ENCODE data around the gene CIAO3.
A peak's percentile ranks its signal among the peaks of the same experiment; 100 is the strongest.
"Not testable (repeated sequence)": the region's sequence is repeated elsewhere in the genome, so short reads cannot be mapped to it uniquely, and the experiment has no call there.

The CIAO3 gene

GRCh38 chr16:756428-756827, 15.6 kb upstream of the CIAO3 start:
- H3K9me3 ChIP-seq (ENCODE audit: control insufficient read depth, insufficient read depth, low read depth, low read length): no peaks in the 10 kb centered on the region
- POLR2A ChIA-PET: no interaction called here
- H3K27ac ChIP-seq (ENCODE audit: extremely low read depth, low read depth, low read length): no peak overlapping the region
- CTCF ChIA-PET: interaction anchor here (0.6 to 2.7 kb wide), 4 partner anchors 11 to 29 kb away, joined by 4 to 12 read pairs (median 8); partner anchors contain the start of gene CIAO3
- H3K4me1 ChIP-seq (ENCODE audit: control insufficient read depth, insufficient read depth, low read length): no peaks in the 10 kb centered on the region
- H3K36me3 ChIP-seq (ENCODE audit: control insufficient read depth in 2 of 2, insufficient read depth in 1 of 2, low read length in 2 of 2): no peaks in the 10 kb centered on the region
- no peak for TF ChIP-seq KLF16 (tag by site-specific recombination; IDR thresholded peaks at IDR 0.05)
- no peak for TF ChIP-seq YY2 (tag by site-specific recombination; IDR thresholded peaks at IDR 0.05)
- no peak for TF ChIP-seq BCL11A (tag by site-specific recombination; IDR thresholded peaks at IDR 0.05; ENCODE audit: low read depth)
- TF ChIP-seq PRDM4 (tag by site-specific recombination; IDR thresholded peaks at IDR 0.05): no peak
- TF ChIP-seq ZNF560 (tag by site-specific recombination; IDR thresholded peaks at IDR 0.05; ENCODE audit: borderline replicate concordance): no peak
- TF ChIP-seq PATZ1 (tag by site-specific recombination; IDR thresholded peaks at IDR 0.05): no peak
- TF ChIP-seq ZNF174 (tag by site-specific recombination; IDR thresholded peaks at IDR 0.05): no peak
- TF ChIP-seq ZNF843 (tag by site-specific recombination; IDR thresholded peaks at IDR 0.05): no peak
- no peak for TF ChIP-seq ZNF670 (tag by site-specific recombination; IDR thresholded peaks at IDR 0.05; ENCODE audit: low read depth)
- TF ChIP-seq ZNF514 (tag by site-specific recombination; IDR thresholded peaks at IDR 0.05): no peak
- TF ChIP-seq ZBTB8A (tag by site-specific recombination; IDR thresholded peaks at IDR 0.05): no peak
- TF ChIP-seq ZFP69B (tag by site-specific recombination; IDR thresholded peaks at IDR 0.05): no peak
- no peak overlapping the region for H3K4me3 ChIP-seq (ENCODE audit: low read depth, low read length)

GRCh38 chr16:754656-755055, 13.9 kb upstream of the CIAO3 start:
- ChIA-PET POLR2A (no interaction called here), CTCF (interaction anchor here (1.2 to 2.1 kb wide), 2 partner anchors 9 to 32 kb away, joined by 3 to 9 read pairs; no protein-coding TSS in a partner anchor)
- no peaks in the 10 kb centered on the region for H3K9me3 ChIP-seq (ENCODE audit: control insufficient read depth, insufficient read depth, low read depth, low read length)
- TF ChIP-seq MEIS1 (CRISPR knock-in tag; IDR thresholded peaks at IDR 0.05; ENCODE audit: borderline replicate concordance): no peak
- H3K4me1 ChIP-seq (ENCODE audit: control insufficient read depth, insufficient read depth, low read length): no peaks in the 10 kb centered on the region
- H3K4me3 ChIP-seq (ENCODE audit: low read depth, low read length): no peak overlapping the region
- no peak overlapping the region for H3K27ac ChIP-seq (ENCODE audit: extremely low read depth, low read depth, low read length)
- H3K36me3 ChIP-seq (ENCODE audit: control insufficient read depth in 2 of 2, insufficient read depth in 1 of 2, low read length in 2 of 2): no peaks in the 10 kb centered on the region

GRCh38 chr16:754121-754607, 13.4 kb upstream of the CIAO3 start:
- H3K36me3 ChIP-seq (ENCODE audit: control insufficient read depth in 2 of 2, insufficient read depth in 1 of 2, low read length in 2 of 2); H3K27ac ChIP-seq (ENCODE audit: extremely low read depth, low read depth, low read length); H3K4me1 ChIP-seq (ENCODE audit: control insufficient read depth, insufficient read depth, low read length); H3K9me3 ChIP-seq (ENCODE audit: control insufficient read depth, insufficient read depth, low read depth, low read length); POLR2A ChIA-PET; H3K4me3 ChIP-seq (ENCODE audit: low read depth, low read length); CTCF ChIA-PET: not testable (repeated sequence)
- TF ChIP-seq KLF1 (tag by site-specific recombination; IDR thresholded peaks at IDR 0.05): peak; percentile 58; the same call in 1 of the 2 replicates

GRCh38 chr16:752007-752312, 11.2 kb upstream of the CIAO3 start:
- H3K27ac ChIP-seq (ENCODE audit: extremely low read depth, low read depth, low read length): no peak overlapping the region
- ChIA-PET POLR2A (no interaction called here), CTCF (interaction anchor here (0.5 kb wide), 1 partner anchor 428 kb away, joined by 3 read pairs; no protein-coding TSS in a partner anchor)
- no peak overlapping the region for H3K4me3 ChIP-seq (ENCODE audit: low read depth, low read length)
- no peaks in the 10 kb centered on the region for H3K36me3 ChIP-seq (ENCODE audit: control insufficient read depth in 2 of 2, insufficient read depth in 1 of 2, low read length in 2 of 2)
- TF ChIP-seq ZNF248 (tag by site-specific recombination; IDR thresholded peaks at IDR 0.05): no peak
- TF ChIP-seq ZBTB17 (tag by site-specific recombination; IDR thresholded peaks at IDR 0.05): no peak
- TF ChIP-seq ZNF324 (tag by site-specific recombination; IDR thresholded peaks at IDR 0.05): no peak
- H3K4me1 ChIP-seq (ENCODE audit: control insufficient read depth, insufficient read depth, low read length): no peaks in the 10 kb centered on the region
- H3K9me3 ChIP-seq (ENCODE audit: control insufficient read depth, insufficient read depth, low read depth, low read length): no peaks in the 10 kb centered on the region
